ENCODE data around the gene LCA5L. TPM values are rescaled to one million over a fixed set of nuclear protein-coding genes. Genes with fewer than 3 reads are reported as not detected.

Gene LCA5L
- total and polyA plus RNA-seq, 8 donors, result 1.7 to 6.3 (median 3.7) TPM

DNA sequence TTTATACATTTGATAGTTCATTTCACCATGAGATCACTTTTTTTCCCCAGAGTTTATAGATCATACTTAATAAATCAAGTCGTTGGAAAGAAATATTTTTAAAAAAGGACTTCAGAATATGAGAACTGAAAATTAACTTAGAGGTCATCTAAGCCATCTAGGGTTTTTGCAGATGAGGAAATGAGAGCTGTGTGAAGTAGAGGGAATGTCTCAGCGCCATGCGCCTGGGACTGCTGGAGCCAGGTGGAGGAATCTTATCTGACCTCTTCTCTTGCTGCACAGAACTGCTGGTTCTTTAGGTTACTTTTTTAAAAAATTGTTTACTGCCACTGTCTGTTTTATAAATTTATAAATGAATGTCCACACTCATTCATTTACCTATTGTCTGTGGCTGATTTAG lies 17.7 kb upstream of the LCA5L start:
- Histone ChIP-seq H3K4me1 (no peaks in the 10 kb centered on the region), H3K36me3 (no peaks in the 10 kb centered on the region), H3K27ac (no peak overlapping the region), H3K27me3 (no peaks in the 10 kb centered on the region), H3K4me3 (no peak overlapping the region), H3K9me3 (no peaks in the 10 kb centered on the region)
- ATAC-seq, result no peak
- intact Hi-C loops (cut with DNase I), result no loop called here
- no peak for DNase-seq
- TF ChIP-seq, protein P1, sequence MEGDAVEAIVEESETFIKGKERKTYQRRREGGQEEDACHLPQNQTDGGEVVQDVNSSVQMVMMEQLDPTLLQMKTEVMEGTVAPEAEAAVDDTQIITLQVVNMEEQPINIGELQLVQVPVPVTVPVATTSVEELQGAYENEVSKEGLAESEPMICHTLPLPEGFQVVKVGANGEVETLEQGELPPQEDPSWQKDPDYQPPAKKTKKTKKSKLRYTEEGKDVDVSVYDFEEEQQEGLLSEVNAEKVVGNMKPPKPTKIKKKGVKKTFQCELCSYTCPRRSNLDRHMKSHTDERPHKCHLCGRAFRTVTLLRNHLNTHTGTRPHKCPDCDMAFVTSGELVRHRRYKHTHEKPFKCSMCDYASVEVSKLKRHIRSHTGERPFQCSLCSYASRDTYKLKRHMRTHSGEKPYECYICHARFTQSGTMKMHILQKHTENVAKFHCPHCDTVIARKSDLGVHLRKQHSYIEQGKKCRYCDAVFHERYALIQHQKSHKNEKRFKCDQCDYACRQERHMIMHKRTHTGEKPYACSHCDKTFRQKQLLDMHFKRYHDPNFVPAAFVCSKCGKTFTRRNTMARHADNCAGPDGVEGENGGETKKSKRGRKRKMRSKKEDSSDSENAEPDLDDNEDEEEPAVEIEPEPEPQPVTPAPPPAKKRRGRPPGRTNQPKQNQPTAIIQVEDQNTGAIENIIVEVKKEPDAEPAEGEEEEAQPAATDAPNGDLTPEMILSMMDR (IDR thresholded peaks at IDR 0.05), result no peak

DNA sequence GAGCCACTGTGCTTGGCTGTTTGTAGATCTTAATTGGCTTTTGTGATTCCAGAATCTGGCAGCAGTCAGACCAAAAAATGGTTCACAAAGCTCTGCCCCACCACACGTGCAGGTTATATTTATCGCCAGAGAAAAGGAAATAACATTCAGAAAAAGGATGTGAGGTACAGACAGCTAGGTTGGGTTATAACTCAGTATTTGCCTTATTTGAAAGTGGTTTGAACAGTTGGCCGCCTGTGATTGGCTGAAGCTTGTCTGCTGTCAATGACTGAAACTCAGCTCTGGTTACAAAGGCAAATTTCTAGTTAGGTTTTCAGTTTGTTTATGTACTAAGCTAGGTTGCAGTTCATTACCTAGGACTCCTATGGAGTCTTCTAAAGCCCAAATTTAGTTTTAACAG lies 15.8 kb upstream of the LCA5L start:
- intact Hi-C loops (cut with DNase I), result no loop called here
- DNase-seq (no peak), ATAC-seq (no peak)
- Histone ChIP-seq H3K4me1 (no peaks in the 10 kb centered on the region), H3K9me3 (no peaks in the 10 kb centered on the region), H3K27me3 (no peaks in the 10 kb centered on the region), H3K36me3 (no peaks in the 10 kb centered on the region), H3K4me3 (no peak overlapping the region), H3K27ac (no peak overlapping the region)
- TF ChIP-seq, protein P1 (IDR thresholded peaks at IDR 0.05), result no peak

DNA sequence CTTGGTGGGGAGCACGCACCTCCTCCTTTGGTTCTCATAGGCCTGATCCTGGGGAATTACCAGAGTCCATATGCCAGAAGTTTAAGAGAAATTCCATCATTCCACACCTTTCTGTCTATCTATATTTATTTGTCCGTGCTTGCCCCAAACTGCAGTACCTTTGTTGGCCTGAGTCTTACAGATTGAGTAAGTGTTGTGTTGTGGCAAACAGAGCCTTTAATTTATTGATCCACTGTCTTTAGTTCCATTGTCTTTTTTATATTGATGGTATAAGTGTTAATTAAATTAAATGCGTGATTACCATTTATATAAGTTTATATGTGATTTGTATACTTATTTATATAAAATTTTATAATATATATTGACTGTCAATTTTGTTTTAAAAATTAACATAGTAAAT lies 11.1 kb upstream of the LCA5L start:
- DNase-seq (no peak), ATAC-seq (no peak)
- no peaks in the 10 kb centered on the region for H3K9me3 ChIP-seq
- no peak overlapping the region for H3K27ac ChIP-seq
- intact Hi-C loops (cut with DNase I), result no loop called here
- H3K4me1 ChIP-seq, result no peaks in the 10 kb centered on the region
- TF ChIP-seq, protein P1 (IDR thresholded peaks at IDR 0.05), result no peak
- H3K4me3 ChIP-seq, result no peak overlapping the region
- H3K27me3 ChIP-seq, result no peaks in the 10 kb centered on the region
- H3K36me3 ChIP-seq, result no peaks in the 10 kb centered on the region

DNA sequence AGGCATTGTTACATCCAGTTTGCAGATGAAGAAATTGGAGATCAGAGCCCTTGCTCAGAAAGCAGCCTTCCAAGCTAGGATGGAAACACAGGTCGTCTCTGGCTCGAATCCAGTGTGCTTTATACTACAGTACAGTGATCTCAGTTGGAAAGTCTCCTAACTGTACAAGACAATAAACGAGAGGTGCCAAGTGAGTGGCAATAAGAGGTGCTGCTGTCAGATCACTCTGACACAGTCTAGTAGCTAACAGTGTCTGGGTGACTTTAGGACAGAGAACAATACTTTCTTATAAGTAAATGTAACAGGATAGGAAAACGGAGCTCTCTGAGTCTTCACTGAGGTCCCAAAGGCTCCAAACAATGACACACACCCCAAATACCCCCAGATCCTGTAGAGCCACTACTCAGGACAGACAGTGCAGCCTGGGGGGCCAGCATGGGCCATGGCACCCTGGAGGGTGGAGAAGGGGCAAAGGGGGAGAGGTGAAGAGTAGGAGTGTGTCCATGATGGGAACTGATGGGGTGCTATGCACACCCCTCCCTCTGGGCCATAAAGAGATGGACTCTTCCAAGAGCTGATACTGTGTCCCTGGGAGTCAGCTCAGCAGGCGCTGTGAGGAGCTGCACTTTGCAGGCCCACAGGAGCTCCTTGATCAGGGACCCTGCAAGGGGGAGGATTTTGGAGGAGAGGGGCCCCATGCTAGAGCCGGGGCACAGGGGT lies 9.5 kb upstream of the LCA5L start:
- H3K9me3 ChIP-seq, result no peaks in the 10 kb centered on the region
- no peaks in the 10 kb centered on the region for H3K27me3 ChIP-seq
- DNase-seq (no peak), ATAC-seq (no peak)
- no peak overlapping the region for H3K27ac ChIP-seq
- H3K36me3 ChIP-seq, result no peaks in the 10 kb centered on the region
- intact Hi-C loops (cut with DNase I), result no loop called here
- H3K4me1 ChIP-seq, result no peaks in the 10 kb centered on the region
- TF ChIP-seq, protein P1 (IDR thresholded peaks at IDR 0.05), result no peak
- no peak overlapping the region for H3K4me3 ChIP-seq

GRCh38 chr21:39453571-39454179 lies 8.1 kb upstream of the LCA5L start:
- no peak overlapping the region for H3K4me3 ChIP-seq

More at GRCh38 chr21:39453571-39454179, 8.1 kb upstream of the LCA5L start:
- Histone ChIP-seq H3K9me3 (no peaks in the 10 kb centered on the region), H3K4me1 (no peaks in the 10 kb centered on the region), H3K36me3 (no peaks in the 10 kb centered on the region), H3K27me3 (no peaks in the 10 kb centered on the region), H3K27ac (no peak overlapping the region)
- ATAC-seq (no peak), DNase-seq (no peak)
- TF ChIP-seq, protein P1 (IDR thresholded peaks at IDR 0.05), result no peak
- intact Hi-C loops (cut with DNase I), result no loop called here
